ENCODE data around the gene TENT4A. TPM values are rescaled to one million over a fixed set of nuclear protein-coding genes. Genes with fewer than 3 reads are reported as not detected.

TENT4A gene
- total RNA-seq, 1 experiment from 2014 or later, result 29.2 TPM

DNA sequence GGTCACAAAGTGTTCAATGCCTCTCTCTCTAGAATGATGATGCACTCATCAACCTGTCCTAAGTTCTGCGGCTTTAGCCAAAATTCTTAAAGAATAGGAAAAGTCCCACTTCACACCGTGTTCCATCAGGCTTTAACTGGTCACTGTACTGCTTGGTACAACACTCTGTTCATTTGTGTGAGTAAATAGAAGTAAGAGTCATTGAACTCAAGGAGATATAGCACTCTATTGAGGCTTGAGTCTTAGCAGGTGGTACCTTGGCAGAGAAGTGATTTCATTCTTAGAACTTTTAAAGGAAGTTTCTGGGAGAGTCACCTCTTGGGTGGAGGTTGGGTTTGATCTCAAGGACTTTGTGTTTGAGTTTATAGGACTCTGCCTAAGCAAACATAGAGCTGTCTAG, 92.6 kb downstream of the TENT4A start:
- ChIA-PET POLR2A (no interaction called here), CTCF (no interaction called here)
- peaks cover 16% of the 10 kb centered on the region for H3K27me3 Mint-ChIP-seq (ENCODE audit: low read depth)
- H3K27ac Mint-ChIP-seq, result no peak overlapping the region
- H3K9me3 Mint-ChIP-seq, result peaks cover 37% of the 10 kb centered on the region
- ATAC-seq, result no peak
- TF ChIP-seq ZNF423 (CRISPR knock-in tag; IDR thresholded peaks at IDR 0.05) (no peak), TCF7 (CRISPR knock-in tag; IDR thresholded peaks at IDR 0.05; ENCODE audit: low read depth) (no peak), ESRRA (CRISPR knock-in tag; IDR thresholded peaks at IDR 0.05; ENCODE audit: borderline replicate concordance) (no peak), ETV6 (CRISPR knock-in tag; IDR thresholded peaks at IDR 0.05) (no peak), TEAD4 (CRISPR knock-in tag; IDR thresholded peaks at IDR 0.05) (no peak), ZNF263 (CRISPR knock-in tag; IDR thresholded peaks at IDR 0.05; ENCODE audit: low read depth) (no peak), SMAD4 (CRISPR knock-in tag; IDR thresholded peaks at IDR 0.05) (no peak), ZNF416 (CRISPR knock-in tag; IDR thresholded peaks at IDR 0.05) (no peak), SMAD3 (CRISPR knock-in tag; IDR thresholded peaks at IDR 0.05; ENCODE audit: borderline replicate concordance) (no peak), ZNF396 (CRISPR knock-in tag; IDR thresholded peaks at IDR 0.05; ENCODE audit: borderline replicate concordance) (no peak), GTF2I (CRISPR knock-in tag; conservative IDR thresholded peaks at IDR 0.05) (no peak), CBFB (CRISPR knock-in tag; IDR thresholded peaks at IDR 0.05; ENCODE audit: low read depth) (no peak), TP53 (CRISPR knock-in tag; IDR thresholded peaks at IDR 0.05) (no peak)
- TF ChIP-seq, protein P1, sequence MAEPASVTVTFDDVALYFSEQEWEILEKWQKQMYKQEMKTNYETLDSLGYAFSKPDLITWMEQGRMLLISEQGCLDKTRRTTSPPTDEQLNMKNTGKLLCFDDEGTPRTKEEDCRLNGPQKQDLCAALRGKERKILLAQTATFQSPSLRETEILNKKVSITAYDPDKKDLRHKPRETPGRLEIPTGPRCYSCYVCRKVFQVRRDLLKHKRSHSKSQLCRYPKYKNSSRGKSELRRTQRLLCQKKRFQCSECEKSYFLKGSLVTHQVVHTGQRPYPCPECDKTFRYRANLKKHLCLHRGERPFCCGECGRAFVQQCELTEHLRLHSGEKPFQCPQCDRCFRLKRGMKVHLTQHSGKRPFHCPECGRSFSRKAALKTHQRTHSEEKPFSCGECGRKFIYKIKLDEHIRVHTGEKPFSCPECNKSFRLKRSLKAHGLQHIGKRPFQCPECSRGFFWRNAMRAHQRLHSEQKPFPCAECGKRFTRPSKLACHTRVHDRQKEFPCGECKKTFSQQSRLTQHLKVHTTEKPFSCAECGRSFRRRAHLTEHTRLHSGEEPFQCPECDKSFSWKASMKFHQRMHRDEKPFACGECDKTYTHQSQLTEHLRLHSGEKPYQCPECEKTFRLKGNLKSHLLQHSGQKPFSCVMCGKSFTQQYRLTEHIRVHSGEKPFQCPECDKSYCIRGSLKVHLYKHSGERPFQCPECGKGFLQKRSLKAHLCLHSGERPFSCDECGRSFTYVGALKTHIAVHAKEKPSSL (CRISPR knock-in tag; conservative IDR thresholded peaks at IDR 0.05), result no peak
- TF ChIP-seq, protein P2, sequence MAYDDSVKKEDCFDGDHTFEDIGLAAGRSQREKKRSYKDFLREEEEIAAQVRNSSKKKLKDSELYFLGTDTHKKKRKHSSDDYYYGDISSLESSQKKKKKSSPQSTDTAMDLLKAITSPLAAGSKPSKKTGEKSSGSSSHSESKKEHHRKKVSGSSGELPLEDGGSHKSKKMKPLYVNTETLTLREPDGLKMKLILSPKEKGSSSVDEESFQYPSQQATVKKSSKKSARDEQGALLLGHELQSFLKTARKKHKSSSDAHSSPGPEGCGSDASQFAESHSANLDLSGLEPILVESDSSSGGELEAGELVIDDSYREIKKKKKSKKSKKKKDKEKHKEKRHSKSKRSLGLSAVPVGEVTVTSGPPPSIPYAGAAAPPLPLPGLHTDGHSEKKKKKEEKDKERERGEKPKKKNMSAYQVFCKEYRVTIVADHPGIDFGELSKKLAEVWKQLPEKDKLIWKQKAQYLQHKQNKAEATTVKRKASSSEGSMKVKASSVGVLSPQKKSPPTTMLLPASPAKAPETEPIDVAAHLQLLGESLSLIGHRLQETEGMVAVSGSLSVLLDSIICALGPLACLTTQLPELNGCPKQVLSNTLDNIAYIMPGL (CRISPR knock-in tag; IDR thresholded peaks at IDR 0.05), result no peak
- TF ChIP-seq, protein P3, sequence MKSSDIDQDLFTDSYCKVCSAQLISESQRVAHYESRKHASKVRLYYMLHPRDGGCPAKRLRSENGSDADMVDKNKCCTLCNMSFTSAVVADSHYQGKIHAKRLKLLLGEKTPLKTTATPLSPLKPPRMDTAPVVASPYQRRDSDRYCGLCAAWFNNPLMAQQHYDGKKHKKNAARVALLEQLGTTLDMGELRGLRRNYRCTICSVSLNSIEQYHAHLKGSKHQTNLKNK (CRISPR knock-in tag; IDR thresholded peaks at IDR 0.05), result no peak
- TF ChIP-seq, protein P4, sequence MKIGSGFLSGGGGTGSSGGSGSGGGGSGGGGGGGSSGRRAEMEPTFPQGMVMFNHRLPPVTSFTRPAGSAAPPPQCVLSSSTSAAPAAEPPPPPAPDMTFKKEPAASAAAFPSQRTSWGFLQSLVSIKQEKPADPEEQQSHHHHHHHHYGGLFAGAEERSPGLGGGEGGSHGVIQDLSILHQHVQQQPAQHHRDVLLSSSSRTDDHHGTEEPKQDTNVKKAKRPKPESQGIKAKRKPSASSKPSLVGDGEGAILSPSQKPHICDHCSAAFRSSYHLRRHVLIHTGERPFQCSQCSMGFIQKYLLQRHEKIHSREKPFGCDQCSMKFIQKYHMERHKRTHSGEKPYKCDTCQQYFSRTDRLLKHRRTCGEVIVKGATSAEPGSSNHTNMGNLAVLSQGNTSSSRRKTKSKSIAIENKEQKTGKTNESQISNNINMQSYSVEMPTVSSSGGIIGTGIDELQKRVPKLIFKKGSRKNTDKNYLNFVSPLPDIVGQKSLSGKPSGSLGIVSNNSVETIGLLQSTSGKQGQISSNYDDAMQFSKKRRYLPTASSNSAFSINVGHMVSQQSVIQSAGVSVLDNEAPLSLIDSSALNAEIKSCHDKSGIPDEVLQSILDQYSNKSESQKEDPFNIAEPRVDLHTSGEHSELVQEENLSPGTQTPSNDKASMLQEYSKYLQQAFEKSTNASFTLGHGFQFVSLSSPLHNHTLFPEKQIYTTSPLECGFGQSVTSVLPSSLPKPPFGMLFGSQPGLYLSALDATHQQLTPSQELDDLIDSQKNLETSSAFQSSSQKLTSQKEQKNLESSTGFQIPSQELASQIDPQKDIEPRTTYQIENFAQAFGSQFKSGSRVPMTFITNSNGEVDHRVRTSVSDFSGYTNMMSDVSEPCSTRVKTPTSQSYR (CRISPR knock-in tag; IDR thresholded peaks at IDR 0.05), result no peak
- TF ChIP-seq, protein P5, sequence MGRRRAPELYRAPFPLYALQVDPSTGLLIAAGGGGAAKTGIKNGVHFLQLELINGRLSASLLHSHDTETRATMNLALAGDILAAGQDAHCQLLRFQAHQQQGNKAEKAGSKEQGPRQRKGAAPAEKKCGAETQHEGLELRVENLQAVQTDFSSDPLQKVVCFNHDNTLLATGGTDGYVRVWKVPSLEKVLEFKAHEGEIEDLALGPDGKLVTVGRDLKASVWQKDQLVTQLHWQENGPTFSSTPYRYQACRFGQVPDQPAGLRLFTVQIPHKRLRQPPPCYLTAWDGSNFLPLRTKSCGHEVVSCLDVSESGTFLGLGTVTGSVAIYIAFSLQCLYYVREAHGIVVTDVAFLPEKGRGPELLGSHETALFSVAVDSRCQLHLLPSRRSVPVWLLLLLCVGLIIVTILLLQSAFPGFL (CRISPR knock-in tag; IDR thresholded peaks at IDR 0.05; ENCODE audit: borderline replicate concordance), result no peak
- TF ChIP-seq, protein P6, sequence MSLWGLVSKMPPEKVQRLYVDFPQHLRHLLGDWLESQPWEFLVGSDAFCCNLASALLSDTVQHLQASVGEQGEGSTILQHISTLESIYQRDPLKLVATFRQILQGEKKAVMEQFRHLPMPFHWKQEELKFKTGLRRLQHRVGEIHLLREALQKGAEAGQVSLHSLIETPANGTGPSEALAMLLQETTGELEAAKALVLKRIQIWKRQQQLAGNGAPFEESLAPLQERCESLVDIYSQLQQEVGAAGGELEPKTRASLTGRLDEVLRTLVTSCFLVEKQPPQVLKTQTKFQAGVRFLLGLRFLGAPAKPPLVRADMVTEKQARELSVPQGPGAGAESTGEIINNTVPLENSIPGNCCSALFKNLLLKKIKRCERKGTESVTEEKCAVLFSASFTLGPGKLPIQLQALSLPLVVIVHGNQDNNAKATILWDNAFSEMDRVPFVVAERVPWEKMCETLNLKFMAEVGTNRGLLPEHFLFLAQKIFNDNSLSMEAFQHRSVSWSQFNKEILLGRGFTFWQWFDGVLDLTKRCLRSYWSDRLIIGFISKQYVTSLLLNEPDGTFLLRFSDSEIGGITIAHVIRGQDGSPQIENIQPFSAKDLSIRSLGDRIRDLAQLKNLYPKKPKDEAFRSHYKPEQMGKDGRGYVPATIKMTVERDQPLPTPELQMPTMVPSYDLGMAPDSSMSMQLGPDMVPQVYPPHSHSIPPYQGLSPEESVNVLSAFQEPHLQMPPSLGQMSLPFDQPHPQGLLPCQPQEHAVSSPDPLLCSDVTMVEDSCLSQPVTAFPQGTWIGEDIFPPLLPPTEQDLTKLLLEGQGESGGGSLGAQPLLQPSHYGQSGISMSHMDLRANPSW (CRISPR knock-in tag; conservative IDR thresholded peaks at IDR 0.05; ENCODE audit: low read depth), result no peak
- H3K36me3 Mint-ChIP-seq, result peaks cover 15% of the 10 kb centered on the region
- no peaks in the 10 kb centered on the region for H3K4me1 Mint-ChIP-seq
- no peak for DNase-seq (ENCODE audit: low spot score)
- H3K4me3 Mint-ChIP-seq, result no peak overlapping the region

Other genes with a start within 250 kb of the TENT4A start
- gene NSUN2, start 80.4 kb upstream of the TENT4A start, total RNA-seq (2021), result 73.3 to 88.4 TPM (median 74.9 TPM) in 3 replicates
- 36.9 to 42.6 TPM (median 41.6 TPM) in 3 replicates for gene SRD5A1, start 80.0 kb upstream of the TENT4A start, total RNA-seq (2021)

Measured in WTC11 (cell line).